OCI-M1 (cell line): ENCODE data around the gene SIRPG.
"Not testable (repeated sequence)": the region's sequence is repeated elsewhere in the genome, so short reads cannot be mapped to it uniquely, and the experiment has no call there.

Experiments used
- DNase-seq: peaks from one replicate; lab custom pipeline; 2025; lab: John Stamatoyannopoulos, UW

Gene SIRPG

GRCh38 chr20:1635291-1635979, 22.1 kb downstream of the SIRPG start:
- DNase-seq: no peak

- peak; percentile 76 for DNase-seq
Observed at GRCh38 chr20:1633535-1633934, 24.0 kb downstream of the SIRPG start.

- no peak for DNase-seq
Observed at GRCh38 chr20:1632178-1632577, 25.4 kb downstream of the SIRPG start.

- peak; percentile 88 for DNase-seq
Observed at GRCh38 chr20:1631309-1632151, 26.0 kb downstream of the SIRPG start.

- DNase-seq: no peak
Observed at GRCh38 chr20:1630186-1630585, 27.4 kb downstream of the SIRPG start.

GRCh38 chr20:1629321-1629720, 28.3 kb downstream of the SIRPG start:
- DNase-seq: no peak

GRCh38 chr20:1628621-1629020, 29.0 kb downstream of the SIRPG start:
- no peak for DNase-seq

- DNase-seq: no peak
Observed at GRCh38 chr20:1627200-1627550, 30.4 kb downstream of the SIRPG start.

- DNase-seq: no peak
Observed at GRCh38 chr20:1626528-1627199, 30.9 kb downstream of the SIRPG start.

- no peak for DNase-seq
Observed at GRCh38 chr20:1625083-1625690, 32.4 kb downstream of the SIRPG start.

GRCh38 chr20:1623501-1624205, 33.9 kb downstream of the SIRPG start:
- no peak for DNase-seq

GRCh38 chr20:1622450-1622849, 35.1 kb downstream of the SIRPG start:
- DNase-seq: no peak

- DNase-seq: no peak
Observed at GRCh38 chr20:1621316-1621715, 36.3 kb downstream of the SIRPG start.

- DNase-seq: peak; percentile 84
Observed at GRCh38 chr20:1619861-1620444, 37.6 kb downstream of the SIRPG start, which contains the start of gene SIRPB1. SIRPB1 (minus strand) TSS chr20:1620009; CDS start chr20:1619944, 65 bp downstream.

- peak; percentile 28 for DNase-seq
Observed at GRCh38 chr20:1618954-1619540, 38.5 kb downstream of the SIRPG start.

- no peak for DNase-seq
Observed at GRCh38 chr20:1618479-1618878, 39.1 kb downstream of the SIRPG start.

GRCh38 chr20:1616858-1617434, 40.6 kb downstream of the SIRPG start:
- peak; percentile 32 for DNase-seq

- not testable (repeated sequence) for DNase-seq
Observed at GRCh38 chr20:1610404-1610803, 47.2 kb downstream of the SIRPG start.

- DNase-seq: not testable (repeated sequence)
Observed at GRCh38 chr20:1608678-1609347, 48.8 kb downstream of the SIRPG start.

- DNase-seq: no peak
Observed at GRCh38 chr20:1600736-1601135, 56.8 kb downstream of the SIRPG start.
